Upper lobe of left lung (tissue), 6 donors: ENCODE results near the gene PLEKHA5. TPM values are rescaled to one million over a fixed set of nuclear protein-coding genes. Genes with fewer than 3 reads are reported as not detected.
A peak's percentile ranks its signal among the peaks of the same experiment; 100 is the strongest.

Source experiments
- ATAC-seq, 2 donors: fragments of 200-7000 bp; cut with Tn5 transposase; one replicate each; pipeline ENCODE4 v1.9.1; 2022; ENCODE audit warnings: mild to moderate bottlenecking in 2 of 2, moderate library complexity in 2 of 2; ENCODE audit not compliant: low FRiP score in 2 of 2
- DNase-seq, 2 donors: peaks; one replicate each; pipeline ENCODE4 v3.0.0-alpha.2; 2019 to 2020
- H3K27ac ChIP-seq, 4 donors: fragments of 200-600 bp; sonication (generic); one replicate each; pipeline ENCODE4 v1.5.1; 2016 to 2019
- H3K27me3 ChIP-seq, 4 donors: fragments of 200-600 bp; sonication (generic); one replicate each; pipeline ENCODE4 v1.5.1; 2017 to 2019
- H3K36me3 ChIP-seq, 4 donors: fragments of 200-600 bp; sonication (generic); one replicate each; pipeline ENCODE4 v1.5.1; 2016 to 2019
- H3K4me1 ChIP-seq, 4 donors: fragments of 200-600 bp; sonication (generic); one replicate each; pipeline ENCODE4 v1.5.1; 2018 to 2019
- H3K4me3 ChIP-seq, 4 donors: fragments of 200-600 bp; sonication (generic); one replicate each; pipeline ENCODE4 v1.5.1; 2017 to 2019; ENCODE audit warnings: mild to moderate bottlenecking in 2 of 4, moderate library complexity in 1 of 4
- H3K9me3 ChIP-seq, 4 donors: fragments of 200-600 bp; sonication (generic); one replicate each; pipeline ENCODE4 v1.5.1; 2018 to 2019
- CTCF ChIP-seq, 6 experiments: fragments of 450-650 bp in 4 of 6; fragments of 200-600 bp in 2 of 6; sonication (generic) in 2 of 6; IDR thresholded peaks; one replicate each; pipeline ENCODE4 v1.5.1; 2016 to 2019; ENCODE audit warnings: antibody characterized with exemption in 6 of 6
- EP300 ChIP-seq, 4 donors: sonication (generic); formaldehyde crosslinking; IDR thresholded peaks; one replicate each; pipeline ENCODE4 v1.5.1; 2017; ENCODE audit warnings: antibody characterized with exemption in 4 of 4, control low read depth in 2 of 4
- POLR2A ChIP-seq, 4 donors: fragments of 450-650 bp; IDR thresholded peaks; one replicate each; pipeline ENCODE4 v1.5.1; 2016 to 2017; ENCODE audit warnings: antibody characterized with exemption in 4 of 4, mild to moderate bottlenecking in 2 of 4
- POLR2AphosphoS5 ChIP-seq, 2 donors: sonication (generic); formaldehyde crosslinking; IDR thresholded peaks; one replicate each; pipeline ENCODE4 v1.5.1; 2017; ENCODE audit warnings: antibody characterized with exemption in 2 of 2
- WGBS, 2 donors: methylation state at CpG; one replicate each; pipeline ENCODE4 v1.1.5; 2017 to 2018; 5-methylcytosine and 5-hydroxymethylcytosine counted together
- total RNA-seq, 6 donors: library from RNA; depleted of rRNA in 4 of 6; stranded (reverse); fragments of >200 nt in 4 of 6; gene quantifications; one replicate each; pipeline versions ENCODE4 v1.1.0 to v1.2.1, GENCODE V29; 2016 to 2021
- donor health status: DM: no; HTN: no; CAD: no; lungs with moderate emphysema.
- donor health status: DM: no; HTN: yes; CAD: no; lungs with severe emphysema.

Gene PLEKHA5
- total RNA-seq, 6 donors from 2014 or later = 18.5 to 89.6 (median 25.9) TPM

- DNase-seq = no peak
Observed at GRCh38 chr12:19128485-19128884, 1.0 kb upstream of the PLEKHA5 start.

GRCh38 chr12:19129122-19129485 lies 429 bp upstream of the PLEKHA5 start:
- ATAC-seq (no peak), DNase-seq (no peak)
- H3K9me3 ChIP-seq = peaks cover 0 to 12% (median 3%) of the 10 kb centered on the region in 4 donors
- TF ChIP-seq POLR2AphosphoS5 (IDR thresholded peaks at IDR 0.05) (no peak), POLR2A (IDR thresholded peaks at IDR 0.05) (no peak), CTCF (IDR thresholded peaks at IDR 0.05) (no peak), EP300 (IDR thresholded peaks at IDR 0.05) (no peak)
- H3K27me3 ChIP-seq = no peaks in the 10 kb centered on the region
- peak overlapping the region in 3 of 4 donors; percentile 82 to 98 (median 93) for H3K4me3 ChIP-seq
- peak overlapping the region; percentile 1 to 68 (median 46) for H3K27ac ChIP-seq
- 4 to 7% methylated on average over 8 of the region's 12 CpGs for WGBS, 2 donors
- H3K4me1 ChIP-seq = peaks cover 0 to 18% (median 6%) of the 10 kb centered on the region in 4 donors
- no peaks in the 10 kb centered on the region for H3K36me3 ChIP-seq

More at GRCh38 chr12:19128485-19128884, 1.0 kb upstream of the PLEKHA5 start:
- Histone ChIP-seq H3K4me3 (no peak overlapping the region), H3K27me3 (no peaks in the 10 kb centered on the region), H3K9me3 (peaks cover 0 to 12% (median 3%) of the 10 kb centered on the region in 4 donors), H3K27ac (peak overlapping the region in 2 of 4 donors; percentile 1 to 68), H3K36me3 (no peaks in the 10 kb centered on the region), H3K4me1 (peaks cover 0 to 18% (median 6%) of the 10 kb centered on the region in 4 donors)
- ATAC-seq = no peak
- WGBS, 2 donors = 80 to 83% methylated on average over 2 of the region's 2 CpGs
- TF ChIP-seq POLR2A (IDR thresholded peaks at IDR 0.05) (no peak), CTCF (IDR thresholded peaks at IDR 0.05) (no peak), EP300 (IDR thresholded peaks at IDR 0.05) (no peak), POLR2AphosphoS5 (IDR thresholded peaks at IDR 0.05) (no peak)

- TF ChIP-seq POLR2AphosphoS5 (IDR thresholded peaks at IDR 0.05) = no peak
- TF ChIP-seq CTCF (IDR thresholded peaks at IDR 0.05) = no peak
- TF ChIP-seq POLR2A (IDR thresholded peaks at IDR 0.05) = no peak
- TF ChIP-seq EP300 (IDR thresholded peaks at IDR 0.05) = no peak
- Histone ChIP-seq H3K36me3 (no peaks in the 10 kb centered on the region), H3K27me3 (no peaks in the 10 kb centered on the region), H3K9me3 (peaks cover 0 to 12% (median 3%) of the 10 kb centered on the region in 4 donors), H3K4me1 (peaks cover 0 to 18% (median 6%) of the 10 kb centered on the region in 4 donors), H3K27ac (peak overlapping the region; percentile 82 to 90 (median 86)), H3K4me3 (peak overlapping the region; percentile 68 to 98 (median 88))
- ATAC-seq = peak; percentile 55 to 69
- peak; percentile 35 to 85 for DNase-seq
- WGBS, 2 donors = 0 to 1% methylated on average over 19 to 58 of the region's 61 CpGs
Observed at GRCh38 chr12:19130224-19131024, 891 bp downstream of the PLEKHA5 start.

- 10 to 13% methylated on average over 7 of the region's 7 CpGs for WGBS, 2 donors
- no peak for TF ChIP-seq CTCF (IDR thresholded peaks at IDR 0.05)
- no peak for TF ChIP-seq EP300 (IDR thresholded peaks at IDR 0.05)
- TF ChIP-seq POLR2AphosphoS5 (IDR thresholded peaks at IDR 0.05) = no peak
- TF ChIP-seq POLR2A (IDR thresholded peaks at IDR 0.05) = no peak
- peak; percentile 43 to 47 for ATAC-seq
Observed at GRCh38 chr12:19131025-19131444, 1.5 kb downstream of the PLEKHA5 start.

More at GRCh38 chr12:19131025-19131444, 1.5 kb downstream of the PLEKHA5 start:
- H3K27me3 ChIP-seq = no peaks in the 10 kb centered on the region
- peaks cover 0 to 12% (median 3%) of the 10 kb centered on the region in 4 donors for H3K9me3 ChIP-seq
- H3K27ac ChIP-seq = peak overlapping the region; percentile 82 to 90 (median 86)
- peaks cover 0 to 18% (median 6%) of the 10 kb centered on the region in 4 donors for H3K4me1 ChIP-seq
- DNase-seq = peak in 1 of 2 donors; percentile 23
- peak overlapping the region; percentile 68 to 98 (median 88) for H3K4me3 ChIP-seq
- no peaks in the 10 kb centered on the region for H3K36me3 ChIP-seq
